Measurements from ENCODE around the gene PAFAH2. TPM values are rescaled to one million over a fixed set of nuclear protein-coding genes. Genes with fewer than 3 reads are reported as not detected.

PAFAH2 gene
- total and polyA plus RNA-seq, 2 of the 13 experiments (the other 11 are each of a cell fraction or from before 2014, with no cell fraction given) = 6.9 to 9.4 TPM

DNA sequence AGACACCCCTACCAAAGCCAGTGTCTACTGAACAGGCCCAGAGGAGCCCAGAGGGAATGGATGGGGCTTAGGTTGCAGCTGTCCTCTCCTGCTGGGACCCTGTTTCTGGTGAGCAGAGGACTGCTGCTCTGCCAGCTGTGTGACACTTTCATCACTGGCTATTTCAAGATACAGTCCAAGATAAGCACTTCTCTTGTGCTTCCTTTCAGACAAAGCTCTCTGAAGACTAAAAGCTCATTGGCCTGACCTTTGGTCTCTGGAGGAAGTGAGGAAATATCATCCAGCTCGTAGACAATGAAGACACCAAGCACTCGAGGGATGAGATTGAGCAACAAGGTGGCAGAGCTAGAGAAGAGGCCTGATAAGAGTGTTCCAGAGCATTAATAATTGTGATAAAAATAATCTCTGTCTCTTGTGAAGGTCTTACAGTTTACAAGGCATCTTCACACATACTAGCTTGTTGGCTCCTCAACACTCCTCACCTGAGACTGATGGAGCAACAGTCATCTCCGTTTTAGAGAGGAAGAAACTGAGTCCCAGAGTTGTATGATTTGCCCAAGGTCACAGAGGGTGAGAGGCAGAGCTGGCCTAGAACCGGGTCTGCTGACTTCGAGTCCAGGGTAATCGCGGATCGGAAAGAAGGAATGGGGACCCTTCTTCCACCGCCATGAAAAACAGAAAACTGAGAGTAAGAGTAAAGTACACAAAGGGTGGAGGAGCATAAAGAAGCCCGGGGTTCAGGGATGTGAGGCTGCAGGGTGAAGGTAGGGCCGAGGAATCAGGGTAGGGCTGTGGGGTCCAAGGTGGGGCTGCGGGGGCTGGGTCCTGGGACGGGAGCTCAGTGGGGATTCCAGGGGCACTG is 666 bp downstream of the PAFAH2 start (continued):
- TF ChIP-seq ZKSCAN5 (CRISPR knock-in tag; IDR thresholded peaks at IDR 0.05) (no peak), ZFP82 (CRISPR knock-in tag; IDR thresholded peaks at IDR 0.05; ENCODE audit: borderline replicate concordance) (no peak), ZNF296 (CRISPR knock-in tag; conservative IDR thresholded peaks at IDR 0.05) (no peak), ZBTB20 (CRISPR knock-in tag; IDR thresholded peaks at IDR 0.05; ENCODE audit: borderline replicate concordance, low read depth) (no peak), KAT2B (IDR thresholded peaks at IDR 0.05; ENCODE audit: borderline replicate concordance, low read depth, low read length) (no peak), HNRNPUL1 (IDR thresholded peaks at IDR 0.05; ENCODE audit: low read depth, low read length) (no peak), FOXA1 (IDR thresholded peaks at IDR 0.05) (no peak), FOXA1 (CRISPR knock-in tag; IDR thresholded peaks at IDR 0.05) (0 out of 2 replicates have a peak, but pooled peaks have one; percentile 14), ZNF501 (CRISPR knock-in tag; IDR thresholded peaks at IDR 0.05) (no peak), ZFP36L2 (CRISPR knock-in tag; IDR thresholded peaks at IDR 0.05) (no peak), NFKBIZ (CRISPR knock-in tag; IDR thresholded peaks at IDR 0.05) (no peak), ZNF674 (CRISPR knock-in tag; IDR thresholded peaks at IDR 0.05; ENCODE audit: low read depth) (no peak), GLI4 (CRISPR knock-in tag; IDR thresholded peaks at IDR 0.05; ENCODE audit: borderline replicate concordance) (no peak), ZNF460 (CRISPR knock-in tag; IDR thresholded peaks at IDR 0.05; ENCODE audit: borderline replicate concordance) (no peak), ZKSCAN1 (IDR thresholded peaks at IDR 0.05; ENCODE audit: low read length) (no peak), BCL6 (CRISPR knock-in tag; IDR thresholded peaks at IDR 0.05) (peak; percentile 98), ZNF10 (CRISPR knock-in tag; IDR thresholded peaks at IDR 0.05; ENCODE audit: borderline replicate concordance, low read depth) (no peak), ZNF430 (CRISPR knock-in tag; IDR thresholded peaks at IDR 0.05) (no peak; the same call in 1 of the 2 replicates), RARA (CRISPR knock-in tag; IDR thresholded peaks at IDR 0.05) (peak; percentile 50; the same call in 1 of the 2 replicates), ZNF468 (CRISPR knock-in tag; IDR thresholded peaks at IDR 0.05) (no peak), ZNF496 (CRISPR knock-in tag; IDR thresholded peaks at IDR 0.05; ENCODE audit: insufficient replicate concordance) (no peak), ZNF816 (CRISPR knock-in tag; IDR thresholded peaks at IDR 0.05; ENCODE audit: borderline replicate concordance) (no peak)
- TF ChIP-seq, protein P1, sequence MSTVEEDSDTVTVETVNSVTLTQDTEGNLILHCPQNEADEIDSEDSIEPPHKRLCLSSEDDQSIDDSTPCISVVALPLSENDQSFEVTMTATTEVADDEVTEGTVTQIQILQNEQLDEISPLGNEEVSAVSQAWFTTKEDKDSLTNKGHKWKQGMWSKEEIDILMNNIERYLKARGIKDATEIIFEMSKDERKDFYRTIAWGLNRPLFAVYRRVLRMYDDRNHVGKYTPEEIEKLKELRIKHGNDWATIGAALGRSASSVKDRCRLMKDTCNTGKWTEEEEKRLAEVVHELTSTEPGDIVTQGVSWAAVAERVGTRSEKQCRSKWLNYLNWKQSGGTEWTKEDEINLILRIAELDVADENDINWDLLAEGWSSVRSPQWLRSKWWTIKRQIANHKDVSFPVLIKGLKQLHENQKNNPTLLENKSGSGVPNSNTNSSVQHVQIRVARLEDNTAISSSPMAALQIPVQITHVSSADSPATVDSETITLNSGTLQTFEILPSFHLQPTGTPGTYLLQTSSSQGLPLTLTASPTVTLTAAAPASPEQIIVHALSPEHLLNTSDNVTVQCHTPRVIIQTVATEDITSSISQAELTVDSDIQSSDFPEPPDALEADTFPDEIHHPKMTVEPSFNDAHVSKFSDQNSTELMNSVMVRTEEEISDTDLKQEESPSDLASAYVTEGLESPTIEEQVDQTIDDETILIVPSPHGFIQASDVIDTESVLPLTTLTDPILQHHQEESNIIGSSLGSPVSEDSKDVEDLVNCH (CRISPR knock-in tag; IDR thresholded peaks at IDR 0.05) = no peak
- TF ChIP-seq, protein P2, sequence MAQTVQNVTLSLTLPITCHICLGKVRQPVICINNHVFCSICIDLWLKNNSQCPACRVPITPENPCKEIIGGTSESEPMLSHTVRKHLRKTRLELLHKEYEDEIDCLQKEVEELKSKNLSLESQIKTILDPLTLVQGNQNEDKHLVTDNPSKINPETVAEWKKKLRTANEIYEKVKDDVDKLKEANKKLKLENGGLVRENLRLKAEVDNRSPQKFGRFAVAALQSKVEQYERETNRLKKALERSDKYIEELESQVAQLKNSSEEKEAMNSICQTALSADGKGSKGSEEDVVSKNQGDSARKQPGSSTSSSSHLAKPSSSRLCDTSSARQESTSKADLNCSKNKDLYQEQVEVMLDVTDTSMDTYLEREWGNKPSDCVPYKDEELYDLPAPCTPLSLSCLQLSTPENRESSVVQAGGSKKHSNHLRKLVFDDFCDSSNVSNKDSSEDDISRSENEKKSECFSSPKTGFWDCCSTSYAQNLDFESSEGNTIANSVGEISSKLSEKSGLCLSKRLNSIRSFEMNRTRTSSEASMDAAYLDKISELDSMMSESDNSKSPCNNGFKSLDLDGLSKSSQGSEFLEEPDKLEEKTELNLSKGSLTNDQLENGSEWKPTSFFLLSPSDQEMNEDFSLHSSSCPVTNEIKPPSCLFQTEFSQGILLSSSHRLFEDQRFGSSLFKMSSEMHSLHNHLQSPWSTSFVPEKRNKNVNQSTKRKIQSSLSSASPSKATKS (CRISPR knock-in tag; IDR thresholded peaks at IDR 0.05) = no peak
- TF ChIP-seq, protein P3, sequence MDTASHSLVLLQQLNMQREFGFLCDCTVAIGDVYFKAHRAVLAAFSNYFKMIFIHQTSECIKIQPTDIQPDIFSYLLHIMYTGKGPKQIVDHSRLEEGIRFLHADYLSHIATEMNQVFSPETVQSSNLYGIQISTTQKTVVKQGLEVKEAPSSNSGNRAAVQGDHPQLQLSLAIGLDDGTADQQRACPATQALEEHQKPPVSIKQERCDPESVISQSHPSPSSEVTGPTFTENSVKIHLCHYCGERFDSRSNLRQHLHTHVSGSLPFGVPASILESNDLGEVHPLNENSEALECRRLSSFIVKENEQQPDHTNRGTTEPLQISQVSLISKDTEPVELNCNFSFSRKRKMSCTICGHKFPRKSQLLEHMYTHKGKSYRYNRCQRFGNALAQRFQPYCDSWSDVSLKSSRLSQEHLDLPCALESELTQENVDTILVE (CRISPR knock-in tag; IDR thresholded peaks at IDR 0.05) = no peak
